GM21737 (cell line): ENCODE measurements around the gene HADHA.
"Not testable (repeated sequence)": the region's sequence is repeated elsewhere in the genome, so short reads cannot be mapped to it uniquely, and the experiment has no call there.

Experiments
- ATAC-seq: cut with Tn5 transposase; IDR thresholded peaks from one replicate; pipeline ENCODE4 v1.9.1; 2021; ENCODE audit warnings: mild to moderate bottlenecking, moderate library complexity; ENCODE audit not compliant: unreplicated experiment

HADHA gene

DNA sequence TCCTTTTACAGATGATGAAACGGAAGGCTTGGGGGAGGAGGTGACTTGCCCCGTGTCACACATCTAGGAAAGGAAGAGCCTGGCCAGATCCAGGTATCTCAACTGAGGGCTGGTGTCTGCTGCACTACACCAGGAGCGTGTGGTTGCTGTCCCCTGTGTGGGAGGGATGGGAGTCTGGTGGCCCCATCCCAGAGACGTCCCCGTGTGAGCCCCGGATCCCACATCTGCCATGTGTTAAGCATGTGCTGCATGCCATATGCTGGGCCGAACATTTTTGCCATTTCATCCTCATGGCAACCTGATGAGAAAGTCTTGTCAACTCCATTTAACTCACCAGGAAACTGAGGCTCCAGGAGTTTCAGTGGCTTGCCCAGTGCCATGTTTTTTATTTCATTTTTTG, 67.3 kb downstream of the HADHA start:
- no peak for ATAC-seq

DNA sequence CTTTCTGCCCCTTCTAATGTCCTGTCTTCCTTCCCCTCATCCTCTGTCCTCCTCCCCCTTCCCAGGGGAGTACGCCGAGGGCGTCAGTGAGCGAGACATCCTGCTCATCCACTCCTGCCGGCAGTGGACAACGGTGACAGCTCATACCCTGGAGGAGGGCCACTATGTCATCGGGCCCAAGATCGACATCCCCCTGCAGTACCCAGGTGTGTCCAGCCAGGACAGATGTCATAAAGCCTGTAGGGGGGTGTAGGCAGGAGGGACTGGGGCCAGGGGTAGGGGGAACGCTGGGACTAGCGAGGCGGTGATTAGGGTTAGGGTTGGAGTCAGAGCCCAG, 68.2 kb downstream of the HADHA start:
- no peak for ATAC-seq

DNA sequence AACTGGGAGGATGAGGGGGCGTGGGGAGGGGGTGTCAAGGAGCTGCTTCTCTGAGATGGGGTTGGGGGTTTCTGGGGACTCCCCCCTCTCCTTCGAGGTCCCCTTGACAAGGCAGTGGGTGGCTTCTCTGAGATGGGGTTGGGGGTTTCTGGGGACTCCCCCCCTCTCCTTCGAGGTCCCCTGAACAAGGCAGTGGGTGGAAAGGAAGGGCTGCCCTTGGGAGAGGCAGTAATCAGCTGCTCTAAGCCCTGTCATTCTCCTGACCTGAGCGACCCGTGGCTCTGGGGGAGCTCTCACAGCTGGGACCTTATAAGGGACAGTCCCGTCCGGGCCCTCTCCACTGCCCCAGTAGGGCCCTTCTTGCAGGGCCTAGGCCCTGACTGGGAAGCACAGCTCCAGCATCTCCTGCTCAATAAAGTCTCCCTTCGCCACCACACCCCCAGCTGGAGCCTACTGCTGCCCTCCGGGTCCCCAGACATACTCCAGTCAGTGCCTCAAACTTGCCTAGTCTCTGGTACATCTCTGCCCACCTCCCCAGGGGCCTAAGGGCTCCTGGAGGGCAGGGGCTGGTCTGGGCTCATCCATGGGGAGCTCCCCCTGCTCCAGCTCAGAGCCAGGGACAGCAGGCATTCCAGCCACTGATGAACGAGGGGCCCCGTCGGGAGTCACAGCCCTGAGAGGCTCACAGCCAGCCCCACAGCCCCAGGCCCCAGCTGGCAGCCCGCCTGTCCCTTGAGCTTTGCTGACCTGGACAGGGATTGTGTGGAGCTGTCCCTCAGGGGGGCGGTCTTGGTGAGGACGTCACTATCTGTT, 68.8 kb downstream of the HADHA start:
- ATAC-seq, result no peak

- no peak for ATAC-seq
Observed at GRCh38 chr2:26174691-26175465, 69.6 kb downstream of the HADHA start.

DNA sequence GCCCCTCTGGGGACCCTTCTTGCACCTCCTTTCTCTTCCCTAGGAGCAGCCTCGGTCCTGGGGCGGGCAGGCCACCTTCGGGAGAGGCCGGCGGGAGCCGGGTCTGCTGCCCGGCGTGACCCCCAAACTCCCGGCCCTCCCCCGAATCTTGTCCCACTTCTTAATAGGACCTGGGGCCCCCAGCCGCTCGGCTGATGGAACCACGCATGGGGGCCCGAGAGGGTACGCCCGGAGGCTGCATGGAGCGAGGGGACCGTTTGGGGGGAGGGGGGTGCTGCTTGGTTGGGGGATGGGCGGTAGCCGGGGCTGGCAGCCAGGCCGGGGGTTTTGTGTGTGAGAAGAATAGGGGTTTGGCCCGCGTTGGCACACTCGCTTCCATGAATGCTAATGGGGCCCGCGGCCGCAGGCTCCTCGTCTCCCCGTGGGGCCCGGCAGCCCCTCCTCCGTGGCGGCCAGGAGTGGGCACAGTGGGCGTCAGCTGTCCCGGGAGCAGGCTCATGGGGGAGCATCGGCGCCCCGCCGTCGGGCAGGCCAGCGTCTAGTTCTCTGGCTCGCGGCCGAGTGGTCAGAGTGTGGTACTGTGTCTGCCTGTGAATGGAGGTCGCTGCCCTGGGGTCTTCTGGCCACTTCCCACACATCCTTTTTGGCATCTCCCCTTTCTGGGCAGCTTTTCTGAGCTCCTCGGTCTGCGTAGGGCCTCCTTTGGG, 70.5 kb downstream of the HADHA start:
- ATAC-seq, result no peak

GRCh38 chr2:26172871-26173775, 71.3 kb downstream of the HADHA start, which contains the start of gene GAREM2:
Gene GAREM2, plus strand, starts transcription at chr2:26173088. Its CDS starts 133 bp downstream, at chr2:26173221.
- no peak for ATAC-seq

- no peak for ATAC-seq
Observed at GRCh38 chr2:26172189-26172870, 72.1 kb downstream of the HADHA start.

DNA sequence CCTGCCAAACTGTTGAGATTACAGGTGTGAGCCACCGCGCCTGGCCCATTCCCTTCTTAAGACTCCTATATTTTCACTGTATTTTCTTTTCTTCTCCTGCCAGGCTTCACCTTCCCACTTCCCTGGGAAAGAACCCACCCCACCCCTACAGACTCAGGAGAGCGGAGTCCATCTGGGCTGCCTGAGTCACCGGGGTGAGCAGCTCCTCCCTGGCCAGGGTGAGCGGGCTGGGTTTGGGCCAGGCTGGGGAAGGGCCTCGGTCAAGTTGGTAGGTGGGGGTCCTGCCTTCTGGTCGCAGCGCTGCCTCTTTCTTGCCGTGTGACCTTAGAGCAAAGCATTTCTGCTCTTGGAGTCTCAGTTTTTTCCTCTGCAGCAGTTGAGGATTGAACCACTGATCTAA, 73.6 kb downstream of the HADHA start:
- no peak for ATAC-seq

- ATAC-seq, result no peak
Observed at GRCh38 chr2:26169681-26170414, 74.6 kb downstream of the HADHA start.

DNA sequence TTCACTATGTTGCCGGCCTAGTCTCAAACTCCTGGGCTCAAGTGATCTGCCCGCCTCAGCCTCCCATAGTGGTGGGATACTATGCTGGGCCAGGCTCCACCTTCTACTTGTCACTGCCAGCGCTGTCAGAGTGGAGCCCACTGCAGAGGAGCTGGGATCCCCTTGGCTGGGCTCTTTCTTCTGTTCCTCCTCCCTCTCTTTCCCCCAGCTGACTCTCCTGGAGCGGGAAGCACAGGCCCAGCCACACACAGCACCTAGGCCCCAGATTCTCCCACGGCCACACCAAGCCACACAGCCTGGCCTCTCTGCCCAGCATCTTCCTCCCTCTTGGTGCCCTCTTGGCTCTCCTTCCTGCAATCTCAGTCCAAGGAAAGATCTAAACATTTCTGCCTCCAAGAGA, 75.2 kb downstream of the HADHA start:
- no peak for ATAC-seq

DNA sequence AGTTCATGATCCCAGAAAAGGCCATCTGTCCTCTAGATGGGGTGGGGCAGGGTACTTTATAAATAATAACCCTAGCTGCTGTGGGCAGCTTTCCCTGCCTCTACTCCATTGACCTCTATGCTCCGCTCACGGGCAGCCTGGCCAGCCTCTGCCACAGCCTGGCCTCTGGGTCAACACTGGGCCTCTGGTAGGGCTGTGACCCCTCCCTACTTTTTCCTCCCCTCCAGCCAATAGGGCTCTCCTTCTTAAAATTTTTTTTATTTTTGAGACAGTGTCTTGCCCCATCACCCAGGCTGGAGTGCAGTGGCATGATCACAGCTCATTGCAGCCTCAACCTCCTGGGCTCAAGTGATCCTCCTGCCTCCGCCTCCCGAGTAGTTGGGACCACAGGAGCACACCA, 75.6 kb downstream of the HADHA start:
- ATAC-seq, result no peak

DNA sequence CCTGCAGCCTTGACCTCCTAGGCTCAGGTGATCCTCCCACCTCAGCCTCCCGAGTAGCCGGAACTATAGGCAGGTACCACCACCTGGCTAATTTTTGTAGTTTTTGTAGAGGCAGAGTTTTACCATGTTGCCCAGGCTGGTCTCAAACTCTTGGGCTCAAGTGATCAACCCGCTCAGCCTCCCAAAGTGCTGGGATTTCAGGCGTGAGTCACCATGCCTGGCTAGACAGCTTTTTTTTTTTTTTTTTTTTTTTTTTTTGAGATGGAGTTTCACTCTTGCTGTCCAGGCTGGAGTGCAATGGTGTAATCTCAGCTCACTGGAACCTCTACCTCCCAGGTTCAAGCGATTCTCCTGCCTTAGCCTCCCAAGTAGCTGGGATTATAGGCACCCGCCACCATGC, 77.9 kb downstream of the HADHA start:
- not testable (repeated sequence) for ATAC-seq

DNA sequence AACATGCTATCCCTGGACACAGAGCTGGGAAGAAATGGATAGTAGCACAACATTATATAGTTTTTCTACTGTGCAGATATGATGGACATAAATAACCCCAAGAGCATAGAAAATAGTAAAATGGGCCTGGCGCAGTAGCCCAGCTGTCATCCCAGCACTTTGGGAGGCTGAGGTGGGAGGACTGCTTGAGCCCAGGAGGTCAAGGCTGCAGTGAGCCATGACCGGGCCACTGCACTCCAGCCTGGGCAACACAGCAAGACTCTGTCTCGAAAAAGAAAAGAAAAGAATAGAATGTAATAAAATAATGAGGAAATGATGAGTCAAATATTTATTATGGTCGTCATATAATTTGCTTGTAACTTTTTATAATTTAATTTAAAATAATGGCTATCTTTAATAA, 79.0 kb downstream of the HADHA start:
- ATAC-seq, result no peak

DNA sequence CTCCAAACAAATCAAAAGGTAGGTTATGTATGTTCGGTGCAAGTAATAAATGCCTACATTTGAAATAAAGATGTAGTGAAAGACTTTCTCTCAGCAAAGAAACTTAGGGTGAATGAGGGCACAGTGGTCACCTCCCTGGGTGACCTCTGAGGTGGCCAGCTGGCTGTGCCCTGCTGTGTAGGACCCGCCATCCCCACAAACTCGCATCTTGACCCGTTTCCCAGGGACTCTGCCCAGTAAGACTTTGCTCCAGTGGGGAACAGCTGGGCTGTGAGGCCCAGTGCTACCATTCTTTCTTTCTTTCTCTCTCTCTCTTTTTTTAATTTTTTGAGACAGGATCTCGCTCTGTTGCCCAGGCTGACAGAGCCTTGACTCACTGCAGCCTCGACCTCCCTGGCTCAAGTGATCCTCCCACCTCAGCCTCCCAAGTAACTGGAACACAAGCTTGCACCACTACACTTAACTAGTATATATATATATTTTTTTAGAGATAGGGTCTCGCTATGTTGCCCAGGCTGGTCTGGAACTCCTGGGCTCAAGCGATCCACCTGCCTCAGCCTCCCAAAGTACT, 79.7 kb downstream of the HADHA start:
- no peak for ATAC-seq

DNA sequence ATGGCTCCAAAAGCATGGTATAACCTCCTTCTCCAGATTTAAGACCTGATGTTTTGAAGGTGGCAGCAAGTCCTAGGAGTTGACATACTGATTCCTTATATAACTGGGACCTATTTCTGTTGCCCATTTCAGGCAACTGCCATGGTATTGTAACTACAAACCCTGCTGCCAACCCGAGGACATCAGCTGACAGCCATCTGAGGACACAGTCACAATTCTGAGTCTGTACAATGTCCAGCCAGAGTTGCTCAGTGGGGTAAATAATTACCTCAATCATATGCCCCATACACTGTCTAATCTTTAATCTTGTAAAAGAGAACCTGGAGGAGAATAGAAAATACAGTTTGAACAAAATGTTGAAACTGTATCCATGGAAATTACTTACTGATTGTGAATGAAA, 80.2 kb downstream of the HADHA start:
- ATAC-seq, result no peak

- ATAC-seq, result no peak
Observed at GRCh38 chr2:26162963-26163362, 81.5 kb downstream of the HADHA start.

- no peak for ATAC-seq
Observed at GRCh38 chr2:26161926-26162325, 82.5 kb downstream of the HADHA start.

GRCh38 chr2:26157580-26157979, 86.9 kb downstream of the HADHA start:
- ATAC-seq, result no peak

- no peak for ATAC-seq
Observed at GRCh38 chr2:26150243-26150642, 94.2 kb downstream of the HADHA start.
